Measurements from ENCODE around the gene FGF6.
"Not testable (repeated sequence)": the region's sequence is repeated elsewhere in the genome, so short reads cannot be mapped to it uniquely, and the experiment has no call there.

FGF6 gene

GRCh38 chr12:4471256-4471655, 25.6 kb upstream of the FGF6 start:
- DNase-seq, result no peak
- Histone ChIP-seq H3K36me3 (replicated peaks) (no peaks in the 10 kb centered on the region), H3K27ac (no peak overlapping the region), H3K27me3 (replicated peaks) (no peaks in the 10 kb centered on the region), H3K4me3 (ENCODE audit: low read depth, low read length) (no peak overlapping the region)
- in situ Hi-C loops (cut with HindIII; ENCODE audit: low pct_ligation_motif_present, low sequenced_read_pairs), result no loop called here
- TF ChIP-seq CTCF (IDR thresholded peaks at IDR 0.05; ENCODE audit: low read depth, low read length, missing control alignments), result no peak

GRCh38 chr12:4468994-4469393, 23.4 kb upstream of the FGF6 start:
- Histone ChIP-seq H3K27me3 (replicated peaks) (no peaks in the 10 kb centered on the region), H3K4me3 (ENCODE audit: low read depth, low read length) (no peak overlapping the region), H3K36me3 (replicated peaks) (no peaks in the 10 kb centered on the region), H3K27ac (no peak overlapping the region)
- TF ChIP-seq CTCF (IDR thresholded peaks at IDR 0.05; ENCODE audit: low read depth, low read length, missing control alignments), result no peak
- in situ Hi-C loops (cut with HindIII; ENCODE audit: low pct_ligation_motif_present, low sequenced_read_pairs), result no loop called here
- DNase-seq, result no peak

- DNase-seq, result no peak
- no peak for TF ChIP-seq CTCF (IDR thresholded peaks at IDR 0.05; ENCODE audit: low read depth, low read length, missing control alignments)
- Histone ChIP-seq H3K27ac (no peak overlapping the region), H3K27me3 (replicated peaks) (no peaks in the 10 kb centered on the region), H3K36me3 (replicated peaks) (no peaks in the 10 kb centered on the region), H3K4me3 (ENCODE audit: low read depth, low read length) (no peak overlapping the region)
- in situ Hi-C loops (cut with HindIII; ENCODE audit: low pct_ligation_motif_present, low sequenced_read_pairs), result no loop called here
Measured at GRCh38 chr12:4460761-4461160, 15.1 kb upstream of the FGF6 start.

- H3K4me3 ChIP-seq (ENCODE audit: low read depth, low read length); H3K27me3 ChIP-seq (replicated peaks); H3K27ac ChIP-seq; H3K36me3 ChIP-seq (replicated peaks); DNase-seq; in situ Hi-C loops (cut with HindIII; ENCODE audit: low pct_ligation_motif_present, low sequenced_read_pairs): not testable (repeated sequence)
Measured at GRCh38 chr12:4455849-4456248, 10.2 kb upstream of the FGF6 start.

- Histone ChIP-seq H3K27me3 (replicated peaks) (no peaks in the 10 kb centered on the region), H3K36me3 (replicated peaks) (no peaks in the 10 kb centered on the region), H3K27ac (no peak overlapping the region), H3K4me3 (ENCODE audit: low read depth, low read length) (no peak overlapping the region)
- in situ Hi-C loops (cut with HindIII; ENCODE audit: low pct_ligation_motif_present, low sequenced_read_pairs), result no loop called here
- no peak for DNase-seq
- no peak for TF ChIP-seq CTCF (IDR thresholded peaks at IDR 0.05; ENCODE audit: low read depth, low read length, missing control alignments)
Measured at GRCh38 chr12:4454315-4454860, 8.8 kb upstream of the FGF6 start.

GRCh38 chr12:4451694-4452093, 6.1 kb upstream of the FGF6 start:
- no peak overlapping the region for H3K4me3 ChIP-seq (ENCODE audit: low read depth, low read length)
- in situ Hi-C loops (cut with HindIII; ENCODE audit: low pct_ligation_motif_present, low sequenced_read_pairs), result no loop called here
- no peak for TF ChIP-seq CTCF (IDR thresholded peaks at IDR 0.05; ENCODE audit: low read depth, low read length, missing control alignments)
- no peaks in the 10 kb centered on the region for H3K36me3 ChIP-seq (replicated peaks)
- no peaks in the 10 kb centered on the region for H3K27me3 ChIP-seq (replicated peaks)
- DNase-seq, result no peak
- H3K27ac ChIP-seq, result no peak overlapping the region
